GM23338 (cell line): Measurements from ENCODE around the gene KCNK3. TPM values are rescaled to one million over a fixed set of nuclear protein-coding genes. Genes with fewer than 3 reads are reported as not detected.

Experiments
- ATAC-seq: fragments of 200-7000 bp; cut with Tn5 transposase; 3 replicates; pipeline ENCODE4 v1.9.1; 2020
- DNase-seq: peaks from one replicate; pipeline ENCODE4 v3.0.0-alpha.2; 2015; ENCODE audit warnings: low spot score
- H2AFZ ChIP-seq: fragments of 200-600 bp; sonication (generic); 2 replicates; pipeline ENCODE4 v1.8.0; 2016; ENCODE audit warnings: antibody characterized with exemption, mild to moderate bottlenecking, moderate library complexity
- H3F3A ChIP-seq: fragments of 200-600 bp; sonication (generic); replicated peaks from 2 replicates; pipeline ENCODE4 v1.8.0; 2017; ENCODE audit warnings: antibody characterized with exemption, mixed run types, low read depth
- H3K27ac ChIP-seq: fragments of 200-600 bp; sonication (generic); 2 replicates; pipeline ENCODE4 v1.6.1; 2016; ENCODE audit warnings: low read depth
- H3K27me3 ChIP-seq: fragments of 200-600 bp; sonication (generic); 2 replicates; pipeline ENCODE4 v1.8.0; 2016; ENCODE audit warnings: mild to moderate bottlenecking, mixed run types, moderate library complexity; ENCODE audit not compliant: insufficient read depth
- H3K36me3 ChIP-seq: fragments of 200-600 bp; sonication (generic); 2 replicates; pipeline ENCODE4 v1.8.0; 2016; ENCODE audit warnings: mild to moderate bottlenecking; ENCODE audit not compliant: insufficient read depth
- H3K4me1 ChIP-seq: fragments of 200-600 bp; sonication (generic); 2 replicates; pipeline ENCODE4 v1.8.0; 2016; ENCODE audit warnings: mild to moderate bottlenecking, moderate library complexity; ENCODE audit not compliant: insufficient read depth
- H3K4me2 ChIP-seq: fragments of 200-600 bp; sonication (generic); 2 replicates; pipeline ENCODE4 v1.7.1; 2017; ENCODE audit warnings: mixed run types
- H3K4me3 ChIP-seq: fragments of 200-600 bp; sonication (generic); 2 replicates; pipeline ENCODE4 v1.6.1; 2016; ENCODE audit warnings: mixed run types
- H3K79me2 ChIP-seq: fragments of 200-600 bp; sonication (generic); replicated peaks from 2 replicates; pipeline ENCODE4 v1.8.0; 2017; ENCODE audit warnings: mild to moderate bottlenecking; ENCODE audit not compliant: insufficient read depth
- H3K9me2 ChIP-seq: fragments of 200-600 bp; sonication (generic); 2 replicates; pipeline ENCODE4 v1.8.0; 2017; ENCODE audit not compliant: insufficient read depth
- H4K20me1 ChIP-seq: fragments of 200-600 bp; sonication (generic); replicated peaks from 2 replicates; pipeline ENCODE4 v1.8.0; 2017; ENCODE audit warnings: mild to moderate bottlenecking; ENCODE audit not compliant: insufficient read depth
- H3K27ac Mint-ChIP-seq: 2 replicates; pipeline ENCODE4 v1.8.0; 2020; ENCODE audit warnings: inconsistent platforms, mild to moderate bottlenecking, moderate library complexity, mixed read lengths
- H3K27me3 Mint-ChIP-seq: 3 replicates; pipeline ENCODE4 v1.8.0; 2022; ENCODE audit warnings: low read depth, mild to moderate bottlenecking, moderate library complexity, mixed read lengths, inconsistent platforms; ENCODE audit not compliant: insufficient read depth, poor library complexity
- H3K36me3 Mint-ChIP-seq: 3 replicates; pipeline ENCODE4 v1.8.0; 2021; ENCODE audit warnings: low read depth, mild to moderate bottlenecking, inconsistent platforms, moderate library complexity, mixed read lengths
- H3K4me1 Mint-ChIP-seq: 3 replicates; pipeline ENCODE4 v1.8.0; 2020; ENCODE audit warnings: mild to moderate bottlenecking, inconsistent platforms, mixed read lengths
- H3K4me3 Mint-ChIP-seq: 3 replicates; pipeline ENCODE4 v1.8.0; 2021; ENCODE audit warnings: moderate library complexity, mild to moderate bottlenecking, inconsistent platforms, mixed read lengths
- H3K9me3 Mint-ChIP-seq: 3 replicates; pipeline ENCODE4 v1.8.0; 2020; ENCODE audit warnings: moderate library complexity, mild to moderate bottlenecking, inconsistent platforms, mixed read lengths
- CREB1 ChIP-seq: fragments of 250-450 bp; sonication (Bioruptor Pico); IDR thresholded peaks from 2 replicates; pipeline ENCODE4 v1.5.0; 2020; ENCODE audit warnings: low read depth, mild to moderate bottlenecking, moderate library complexity
- EZH2 ChIP-seq: fragments of 200-600 bp; sonication (generic); IDR thresholded peaks from one replicate; pipeline ENCODE4 v1.8.0; 2017; ENCODE audit warnings: antibody characterized with exemption, mild to moderate bottlenecking, low read depth; ENCODE audit not compliant: unreplicated experiment
- EZH2phosphoT487 ChIP-seq: fragments of 200-600 bp; sonication (generic); IDR thresholded peaks from one replicate; pipeline ENCODE4 v1.8.1; 2018; ENCODE audit warnings: antibody characterized with exemption; ENCODE audit not compliant: unreplicated experiment
- JUNB ChIP-seq: IDR thresholded peaks from one replicate; pipeline ENCODE4 v1.6.1; 2016; ENCODE audit warnings: antibody characterized with exemption; ENCODE audit not compliant: unreplicated experiment
- NANOG ChIP-seq: IDR thresholded peaks from 2 replicates; pipeline ENCODE4 v1.6.1; 2016; ENCODE audit warnings: antibody characterized with exemption, borderline replicate concordance
- POLR2AphosphoS5 ChIP-seq: IDR thresholded peaks from 2 replicates; pipeline ENCODE4 v1.6.1; 2016; ENCODE audit warnings: antibody characterized with exemption, low read depth
- STAT1 ChIP-seq: IDR thresholded peaks from one replicate; pipeline ENCODE4 v1.6.1; 2016; ENCODE audit warnings: antibody characterized with exemption; ENCODE audit not compliant: unreplicated experiment
- ZNF114 ChIP-seq: fragments of 250-450 bp; sonication (Bioruptor Pico); IDR thresholded peaks from 2 replicates; pipeline ENCODE4 v1.5.0; 2020; ENCODE audit warnings: mild to moderate bottlenecking, moderate library complexity
- ZNF331 ChIP-seq: fragments of 250-450 bp; sonication (Bioruptor Pico); IDR thresholded peaks from 2 replicates; pipeline ENCODE4 v1.5.0; 2020; ENCODE audit warnings: low read depth, mild to moderate bottlenecking, moderate library complexity
- polyA plus RNA-seq: library from polyadenylated mRNA; unstranded; fragments of >200 nt; fragmentation: Nextera tagmentation; extraction: Ambion mirVana; gene quantifications from 2 replicates; pipeline ENCODE4 v1.2.1, GENCODE V29; 2016
- total RNA-seq: library from RNA; depleted of rRNA; stranded (reverse); fragments of >200 nt; shearing (Covaris generic); gene quantifications from 2 replicates; pipeline ENCODE4 v1.2.3, GENCODE V29; 2014
- TF ChIP-seq, protein P1 (sequence below): IDR thresholded peaks from 2 replicates; pipeline ENCODE4 v1.6.1; 2016; ENCODE audit warnings: antibody characterized with exemption
- TF ChIP-seq, protein P2 (sequence below): fragments of 250-450 bp; sonication (Bioruptor Pico); IDR thresholded peaks from 2 replicates; pipeline ENCODE4 v1.5.0; 2020; ENCODE audit warnings: mild to moderate bottlenecking, moderate library complexity
- TF ChIP-seq, protein P3 (sequence below), 2 experiments: fragments of 200-600 bp in 1 of 2; sonication (generic) in 1 of 2; conservative IDR thresholded peaks; 2 replicates each; pipeline versions ENCODE4 v1.5.1 to v1.6.1; 2016 to 2017; ENCODE audit warnings: antibody characterized with exemption in 2 of 2, low read depth in 2 of 2, mild to moderate bottlenecking in 2 of 2, moderate library complexity in 1 of 2
- TF ChIP-seq, protein P4 (sequence below): IDR thresholded peaks from one replicate; pipeline ENCODE4 v1.6.1; 2018; ENCODE audit warnings: antibody characterized with exemption; ENCODE audit not compliant: unreplicated experiment

KCNK3 gene
- total and polyA plus RNA-seq, 2 experiments from 2014 or later, result not detected

DNA sequence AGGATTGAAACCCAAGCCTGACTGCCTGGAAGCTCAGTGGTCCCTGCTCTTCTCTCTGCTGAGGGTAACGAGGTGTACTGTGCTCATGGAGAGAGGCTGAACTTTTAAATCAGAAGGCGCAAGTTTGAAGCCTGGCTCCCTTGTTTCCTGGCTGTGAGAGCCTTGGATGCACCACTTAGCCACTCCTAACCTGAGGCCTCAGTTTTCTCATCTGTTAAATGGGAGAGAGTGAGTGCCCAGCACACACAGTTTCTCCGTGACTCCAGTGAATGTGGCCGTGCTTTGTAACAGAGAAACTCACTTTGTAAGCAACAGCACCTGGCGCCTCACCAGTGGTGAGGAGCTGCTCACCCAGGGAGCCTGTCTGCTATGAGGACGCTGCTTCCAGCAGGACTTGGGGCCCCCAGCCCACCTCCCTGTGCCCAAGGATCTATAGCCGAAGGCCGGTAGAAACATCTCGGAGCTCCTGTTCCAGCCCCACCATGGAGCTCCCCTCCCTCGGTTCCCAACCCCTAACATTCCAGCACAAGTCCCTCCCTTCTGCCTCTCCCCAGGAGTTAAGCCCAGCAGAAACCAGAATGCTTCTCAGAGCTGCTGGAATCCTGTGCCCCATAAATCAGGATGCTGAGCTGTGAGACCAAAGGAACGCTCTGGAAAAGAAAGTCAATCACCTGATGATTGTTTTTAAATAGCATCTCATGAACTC, 20.3 kb upstream of the KCNK3 start:
- 0 out of 2 replicates have a peak overlapping the region, but pooled peaks have one; percentile 9 for H2AFZ ChIP-seq
- DNase-seq (peak; percentile 30), ATAC-seq (peak; percentile 76)
- H3K4me3 Mint-ChIP-seq, result no peak overlapping the region
- peaks cover 5% of the 10 kb centered on the region for H3K27me3 Mint-ChIP-seq
- H3K4me1 Mint-ChIP-seq, result peaks cover 3% of the 10 kb centered on the region
- H3K9me3 Mint-ChIP-seq, result no peaks in the 10 kb centered on the region
- H4K20me1 ChIP-seq, result no peaks in the 10 kb centered on the region
- H3K9me2 ChIP-seq, result no peaks in the 10 kb centered on the region
- H3K4me1 ChIP-seq, result no peaks in the 10 kb centered on the region
- H3K27ac ChIP-seq, result no peak overlapping the region
- H3K79me2 ChIP-seq, result no peaks in the 10 kb centered on the region
- no peaks in the 10 kb centered on the region for H3K36me3 Mint-ChIP-seq
- no peaks in the 10 kb centered on the region for H3F3A ChIP-seq
- H3K27me3 ChIP-seq, result no peaks in the 10 kb centered on the region
- no peak overlapping the region for H3K27ac Mint-ChIP-seq
- TF ChIP-seq STAT1, result no peak
- no peak for TF ChIP-seq ZNF114 (CRISPR knock-in tag)
- TF ChIP-seq POLR2AphosphoS5, result no peak
- TF ChIP-seq ZNF331 (CRISPR knock-in tag), result no peak
- TF ChIP-seq, protein P1, sequence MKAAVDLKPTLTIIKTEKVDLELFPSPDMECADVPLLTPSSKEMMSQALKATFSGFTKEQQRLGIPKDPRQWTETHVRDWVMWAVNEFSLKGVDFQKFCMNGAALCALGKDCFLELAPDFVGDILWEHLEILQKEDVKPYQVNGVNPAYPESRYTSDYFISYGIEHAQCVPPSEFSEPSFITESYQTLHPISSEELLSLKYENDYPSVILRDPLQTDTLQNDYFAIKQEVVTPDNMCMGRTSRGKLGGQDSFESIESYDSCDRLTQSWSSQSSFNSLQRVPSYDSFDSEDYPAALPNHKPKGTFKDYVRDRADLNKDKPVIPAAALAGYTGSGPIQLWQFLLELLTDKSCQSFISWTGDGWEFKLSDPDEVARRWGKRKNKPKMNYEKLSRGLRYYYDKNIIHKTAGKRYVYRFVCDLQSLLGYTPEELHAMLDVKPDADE, result no peak
- TF ChIP-seq, protein P2, sequence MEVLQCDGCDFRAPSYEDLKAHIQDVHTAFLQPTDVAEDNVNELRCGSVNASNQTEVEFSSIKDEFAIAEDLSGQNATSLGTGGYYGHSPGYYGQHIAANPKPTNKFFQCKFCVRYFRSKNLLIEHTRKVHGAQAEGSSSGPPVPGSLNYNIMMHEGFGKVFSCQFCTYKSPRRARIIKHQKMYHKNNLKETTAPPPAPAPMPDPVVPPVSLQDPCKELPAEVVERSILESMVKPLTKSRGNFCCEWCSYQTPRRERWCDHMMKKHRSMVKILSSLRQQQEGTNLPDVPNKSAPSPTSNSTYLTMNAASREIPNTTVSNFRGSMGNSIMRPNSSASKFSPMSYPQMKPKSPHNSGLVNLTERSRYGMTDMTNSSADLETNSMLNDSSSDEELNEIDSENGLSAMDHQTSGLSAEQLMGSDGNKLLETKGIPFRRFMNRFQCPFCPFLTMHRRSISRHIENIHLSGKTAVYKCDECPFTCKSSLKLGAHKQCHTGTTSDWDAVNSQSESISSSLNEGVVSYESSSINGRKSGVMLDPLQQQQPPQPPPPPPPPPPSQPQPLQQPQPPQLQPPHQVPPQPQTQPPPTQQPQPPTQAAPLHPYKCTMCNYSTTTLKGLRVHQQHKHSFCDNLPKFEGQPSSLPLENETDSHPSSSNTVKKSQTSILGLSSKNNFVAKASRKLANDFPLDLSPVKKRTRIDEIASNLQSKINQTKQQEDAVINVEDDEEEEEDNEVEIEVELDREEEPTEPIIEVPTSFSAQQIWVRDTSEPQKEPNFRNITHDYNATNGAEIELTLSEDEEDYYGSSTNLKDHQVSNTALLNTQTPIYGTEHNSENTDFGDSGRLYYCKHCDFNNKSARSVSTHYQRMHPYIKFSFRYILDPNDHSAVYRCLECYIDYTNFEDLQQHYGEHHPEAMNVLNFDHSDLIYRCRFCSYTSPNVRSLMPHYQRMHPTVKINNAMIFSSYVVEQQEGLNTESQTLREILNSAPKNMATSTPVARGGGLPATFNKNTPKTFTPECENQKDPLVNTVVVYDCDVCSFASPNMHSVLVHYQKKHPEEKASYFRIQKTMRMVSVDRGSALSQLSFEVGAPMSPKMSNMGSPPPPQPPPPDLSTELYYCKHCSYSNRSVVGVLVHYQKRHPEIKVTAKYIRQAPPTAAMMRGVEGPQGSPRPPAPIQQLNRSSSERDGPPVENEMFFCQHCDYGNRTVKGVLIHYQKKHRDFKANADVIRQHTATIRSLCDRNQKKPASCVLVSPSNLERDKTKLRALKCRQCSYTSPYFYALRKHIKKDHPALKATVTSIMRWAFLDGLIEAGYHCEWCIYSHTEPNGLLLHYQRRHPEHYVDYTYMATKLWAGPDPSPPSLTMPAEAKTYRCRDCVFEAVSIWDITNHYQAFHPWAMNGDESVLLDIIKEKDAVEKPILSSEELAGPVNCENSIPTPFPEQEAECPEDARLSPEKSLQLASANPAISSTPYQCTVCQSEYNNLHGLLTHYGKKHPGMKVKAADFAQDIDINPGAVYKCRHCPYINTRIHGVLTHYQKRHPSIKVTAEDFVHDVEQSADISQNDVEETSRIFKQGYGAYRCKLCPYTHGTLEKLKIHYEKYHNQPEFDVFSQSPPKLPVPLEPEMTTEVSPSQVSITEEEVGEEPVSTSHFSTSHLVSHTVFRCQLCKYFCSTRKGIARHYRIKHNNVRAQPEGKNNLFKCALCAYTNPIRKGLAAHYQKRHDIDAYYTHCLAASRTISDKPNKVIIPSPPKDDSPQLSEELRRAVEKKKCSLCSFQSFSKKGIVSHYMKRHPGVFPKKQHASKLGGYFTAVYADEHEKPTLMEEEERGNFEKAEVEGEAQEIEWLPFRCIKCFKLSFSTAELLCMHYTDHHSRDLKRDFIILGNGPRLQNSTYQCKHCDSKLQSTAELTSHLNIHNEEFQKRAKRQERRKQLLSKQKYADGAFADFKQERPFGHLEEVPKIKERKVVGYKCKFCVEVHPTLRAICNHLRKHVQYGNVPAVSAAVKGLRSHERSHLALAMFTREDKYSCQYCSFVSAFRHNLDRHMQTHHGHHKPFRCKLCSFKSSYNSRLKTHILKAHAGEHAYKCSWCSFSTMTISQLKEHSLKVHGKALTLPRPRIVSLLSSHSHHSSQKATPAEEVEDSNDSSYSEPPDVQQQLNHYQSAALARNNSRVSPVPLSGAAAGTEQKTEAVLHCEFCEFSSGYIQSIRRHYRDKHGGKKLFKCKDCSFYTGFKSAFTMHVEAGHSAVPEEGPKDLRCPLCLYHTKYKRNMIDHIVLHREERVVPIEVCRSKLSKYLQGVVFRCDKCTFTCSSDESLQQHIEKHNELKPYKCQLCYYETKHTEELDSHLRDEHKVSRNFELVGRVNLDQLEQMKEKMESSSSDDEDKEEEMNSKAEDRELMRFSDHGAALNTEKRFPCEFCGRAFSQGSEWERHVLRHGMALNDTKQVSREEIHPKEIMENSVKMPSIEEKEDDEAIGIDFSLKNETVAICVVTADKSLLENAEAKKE (CRISPR knock-in tag), result no peak
- TF ChIP-seq, protein P3, sequence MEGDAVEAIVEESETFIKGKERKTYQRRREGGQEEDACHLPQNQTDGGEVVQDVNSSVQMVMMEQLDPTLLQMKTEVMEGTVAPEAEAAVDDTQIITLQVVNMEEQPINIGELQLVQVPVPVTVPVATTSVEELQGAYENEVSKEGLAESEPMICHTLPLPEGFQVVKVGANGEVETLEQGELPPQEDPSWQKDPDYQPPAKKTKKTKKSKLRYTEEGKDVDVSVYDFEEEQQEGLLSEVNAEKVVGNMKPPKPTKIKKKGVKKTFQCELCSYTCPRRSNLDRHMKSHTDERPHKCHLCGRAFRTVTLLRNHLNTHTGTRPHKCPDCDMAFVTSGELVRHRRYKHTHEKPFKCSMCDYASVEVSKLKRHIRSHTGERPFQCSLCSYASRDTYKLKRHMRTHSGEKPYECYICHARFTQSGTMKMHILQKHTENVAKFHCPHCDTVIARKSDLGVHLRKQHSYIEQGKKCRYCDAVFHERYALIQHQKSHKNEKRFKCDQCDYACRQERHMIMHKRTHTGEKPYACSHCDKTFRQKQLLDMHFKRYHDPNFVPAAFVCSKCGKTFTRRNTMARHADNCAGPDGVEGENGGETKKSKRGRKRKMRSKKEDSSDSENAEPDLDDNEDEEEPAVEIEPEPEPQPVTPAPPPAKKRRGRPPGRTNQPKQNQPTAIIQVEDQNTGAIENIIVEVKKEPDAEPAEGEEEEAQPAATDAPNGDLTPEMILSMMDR (conservative IDR thresholded peaks at IDR 0.05; ENCODE audit: low read depth in 2 of 2), result no peak
- TF ChIP-seq CREB1 (CRISPR knock-in tag), result no peak
- no peak for TF ChIP-seq JUNB
- TF ChIP-seq, protein P4, sequence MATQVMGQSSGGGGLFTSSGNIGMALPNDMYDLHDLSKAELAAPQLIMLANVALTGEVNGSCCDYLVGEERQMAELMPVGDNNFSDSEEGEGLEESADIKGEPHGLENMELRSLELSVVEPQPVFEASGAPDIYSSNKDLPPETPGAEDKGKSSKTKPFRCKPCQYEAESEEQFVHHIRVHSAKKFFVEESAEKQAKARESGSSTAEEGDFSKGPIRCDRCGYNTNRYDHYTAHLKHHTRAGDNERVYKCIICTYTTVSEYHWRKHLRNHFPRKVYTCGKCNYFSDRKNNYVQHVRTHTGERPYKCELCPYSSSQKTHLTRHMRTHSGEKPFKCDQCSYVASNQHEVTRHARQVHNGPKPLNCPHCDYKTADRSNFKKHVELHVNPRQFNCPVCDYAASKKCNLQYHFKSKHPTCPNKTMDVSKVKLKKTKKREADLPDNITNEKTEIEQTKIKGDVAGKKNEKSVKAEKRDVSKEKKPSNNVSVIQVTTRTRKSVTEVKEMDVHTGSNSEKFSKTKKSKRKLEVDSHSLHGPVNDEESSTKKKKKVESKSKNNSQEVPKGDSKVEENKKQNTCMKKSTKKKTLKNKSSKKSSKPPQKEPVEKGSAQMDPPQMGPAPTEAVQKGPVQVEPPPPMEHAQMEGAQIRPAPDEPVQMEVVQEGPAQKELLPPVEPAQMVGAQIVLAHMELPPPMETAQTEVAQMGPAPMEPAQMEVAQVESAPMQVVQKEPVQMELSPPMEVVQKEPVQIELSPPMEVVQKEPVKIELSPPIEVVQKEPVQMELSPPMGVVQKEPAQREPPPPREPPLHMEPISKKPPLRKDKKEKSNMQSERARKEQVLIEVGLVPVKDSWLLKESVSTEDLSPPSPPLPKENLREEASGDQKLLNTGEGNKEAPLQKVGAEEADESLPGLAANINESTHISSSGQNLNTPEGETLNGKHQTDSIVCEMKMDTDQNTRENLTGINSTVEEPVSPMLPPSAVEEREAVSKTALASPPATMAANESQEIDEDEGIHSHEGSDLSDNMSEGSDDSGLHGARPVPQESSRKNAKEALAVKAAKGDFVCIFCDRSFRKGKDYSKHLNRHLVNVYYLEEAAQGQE, result no peak
- no peak for TF ChIP-seq EZH2
- TF ChIP-seq NANOG, result no peak
- no peak for TF ChIP-seq EZH2phosphoT487
- H3K4me3 ChIP-seq, result no peak overlapping the region
- H3K36me3 ChIP-seq, result no peaks in the 10 kb centered on the region
- H3K4me2 ChIP-seq, result no peak overlapping the region
